LNCAP (cell line): Measurements from ENCODE around the gene GNAT3.

Source experiments
- CTCF ChIP-seq: fragments of 450-650 bp; IDR thresholded peaks from 2 replicates; pipeline ENCODE4 v1.5.1; 2017; ENCODE audit warnings: mild to moderate bottlenecking

Gene GNAT3

GRCh38 chr7:80444811-80445210 is 67.1 kb downstream of the GNAT3 start:
- no peak for TF ChIP-seq CTCF

DNA sequence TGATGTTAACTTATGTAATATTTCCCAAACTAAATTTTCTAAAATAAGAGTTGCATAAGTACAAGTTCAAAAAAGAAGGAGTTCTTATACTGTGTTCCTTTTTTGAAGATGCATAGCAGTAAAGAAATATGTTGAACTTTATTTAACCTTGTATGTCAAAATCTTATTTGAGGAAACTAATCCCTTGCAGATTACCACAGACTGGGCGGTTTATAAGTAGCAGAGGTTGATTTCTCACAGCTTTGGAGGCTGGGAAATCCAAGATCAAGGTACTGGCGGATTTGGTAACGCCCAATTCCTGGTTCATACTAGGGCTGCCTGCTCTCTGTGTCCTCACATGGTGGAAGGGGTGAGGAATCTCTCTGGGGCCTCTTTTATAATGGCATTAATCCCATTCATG is 68.5 kb downstream of the GNAT3 start:
- TF ChIP-seq CTCF = no peak

DNA sequence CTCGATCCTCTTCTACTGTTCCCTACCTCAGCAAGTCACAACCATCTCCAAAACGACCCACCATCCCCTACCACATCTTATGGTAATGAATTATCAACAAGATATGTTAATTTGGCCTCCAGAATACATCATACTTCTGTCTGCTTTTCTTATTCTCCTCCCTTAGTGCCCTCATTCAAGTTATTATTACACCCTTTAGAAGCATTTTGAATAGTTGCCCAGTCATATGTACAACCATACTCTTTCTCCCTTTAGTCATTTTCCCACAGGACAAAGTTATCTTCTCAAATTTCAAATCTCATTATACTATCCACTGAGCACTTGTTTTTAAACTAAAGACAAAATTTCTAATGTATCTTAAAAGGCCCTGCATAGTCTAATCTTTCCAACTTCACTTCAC is 71.0 kb downstream of the GNAT3 start:
- TF ChIP-seq CTCF = no peak

DNA sequence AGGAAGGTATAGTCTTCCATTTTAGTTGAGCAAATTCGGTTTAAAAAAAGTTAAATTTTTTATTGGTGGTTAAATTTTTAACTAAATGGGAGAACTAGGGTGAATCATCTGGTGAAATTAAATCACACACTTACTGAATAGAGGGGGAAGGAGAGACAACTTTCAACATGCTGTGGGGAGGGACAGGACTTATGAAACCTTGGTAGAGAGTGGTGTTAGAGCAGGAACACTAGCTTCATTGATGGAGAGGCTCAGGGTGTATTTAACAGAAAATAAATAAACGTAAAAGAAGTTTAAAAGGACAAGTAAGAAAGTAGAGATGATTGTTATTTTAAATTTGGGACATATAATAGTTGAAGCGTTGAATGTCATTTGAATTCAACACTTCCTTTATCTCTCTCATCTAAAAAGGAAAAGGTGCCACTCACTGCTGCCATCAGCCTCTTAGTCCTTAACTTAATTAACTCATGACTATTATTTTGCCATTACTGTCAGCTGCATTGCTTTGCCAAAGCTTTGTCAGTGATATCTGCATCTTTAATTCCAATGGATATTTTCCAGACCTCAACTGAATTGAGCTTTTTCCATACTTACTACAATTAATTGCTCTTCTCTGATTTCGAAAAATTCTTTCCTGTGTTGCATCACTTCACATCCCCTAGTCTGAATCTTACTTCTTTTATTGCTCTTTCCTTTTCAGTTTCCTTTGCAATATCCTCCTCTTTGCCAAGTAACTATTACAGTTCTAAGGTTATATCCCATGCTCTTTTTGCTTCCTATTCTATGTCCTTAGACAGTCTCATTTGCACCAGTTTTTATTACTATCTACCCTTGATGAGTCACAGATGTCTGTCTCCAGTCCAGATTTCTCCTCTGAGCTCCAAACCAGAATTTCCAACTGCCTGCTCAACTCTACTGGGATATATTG is 71.7 kb downstream of the GNAT3 start:
- TF ChIP-seq CTCF = no peak

- TF ChIP-seq CTCF = no peak
Observed at GRCh38 chr7:80435521-80435920, 76.3 kb downstream of the GNAT3 start.

- TF ChIP-seq CTCF = no peak
Observed at GRCh38 chr7:80434047-80434446, 77.8 kb downstream of the GNAT3 start.

GRCh38 chr7:80432166-80432565 is 79.7 kb downstream of the GNAT3 start:
- no peak for TF ChIP-seq CTCF

- TF ChIP-seq CTCF = no peak
Observed at GRCh38 chr7:80429181-80429580, 82.7 kb downstream of the GNAT3 start.
